Panc1 (cell line): ENCODE results near the gene RNF144A. TPM values are rescaled to one million over a fixed set of nuclear protein-coding genes. Genes with fewer than 3 reads are reported as not detected.

Source experiments
- ATAC-seq: fragments of 200-7000 bp; cut with Tn5 transposase; 2 replicates; pipeline ENCODE4 v1.9.1; 2020; ENCODE audit warnings: mild to moderate bottlenecking, moderate library complexity
- BruUV-seq: library from RNA; stranded (reverse); fragments of 400-500 nt; replicated peaks from 2 replicates; lab custom pipeline; 2021; lab: Mats Ljungman, UMichigan
- CTCF ChIA-PET: fragments of 300-600 bp; sonication (Branson Sonifier 250); formaldehyde crosslinking; loops from one replicate; lab custom pipeline; 2022; ENCODE audit warnings: antibody characterized with exemption; lab: Charles Lee
- POLR2A ChIA-PET: fragments of 300-600 bp; sonication (Branson Sonifier 250); formaldehyde crosslinking; loops from one replicate; lab custom pipeline; 2022; ENCODE audit warnings: antibody characterized with exemption; lab: Charles Lee
- DNase-seq: peaks from one replicate; pipeline ENCODE4 v3.0.0-alpha.2; 2010; ENCODE audit warnings: low read depth, low spot score
- H3K27ac ChIP-seq: 2 replicates; pipeline ENCODE4 v1.5.1; 2011; ENCODE audit warnings: mild to moderate bottlenecking, low read length, inconsistent platforms
- H3K27me3 ChIP-seq: fragments of 200-500 bp; sonication (Bioruptor generic); 2 replicates; pipeline ENCODE4 v1.6.0; 2014; ENCODE audit warnings: low read length, inconsistent platforms; ENCODE audit not compliant: control insufficient read depth, insufficient read depth
- H3K36me3 ChIP-seq: fragments of 200-500 bp; sonication (Bioruptor generic); 2 replicates; pipeline ENCODE4 v1.5.1; 2014; ENCODE audit warnings: inconsistent platforms, mild to moderate bottlenecking, low read length, moderate library complexity; ENCODE audit not compliant: control insufficient read depth, insufficient read depth
- H3K4me1 ChIP-seq: 2 replicates; pipeline ENCODE4 v1.5.1; 2011; ENCODE audit warnings: inconsistent platforms, mild to moderate bottlenecking, low read length, moderate library complexity; ENCODE audit not compliant: control insufficient read depth, insufficient read depth
- H3K4me3 ChIP-seq, 2 experiments: 2 replicates each; pipeline ENCODE4 v1.5.1; 2011 to 2012; ENCODE audit warnings: low read depth in 2 of 2, low read length in 2 of 2, mild to moderate bottlenecking in 2 of 2, inconsistent platforms in 1 of 2, moderate library complexity in 1 of 2
- H3K9me3 ChIP-seq: fragments of 200-500 bp; sonication (Bioruptor generic); 2 replicates; pipeline ENCODE4 v1.5.1; 2014; ENCODE audit warnings: low read depth, mild to moderate bottlenecking, inconsistent platforms, low read length, moderate library complexity; ENCODE audit not compliant: control insufficient read depth, insufficient read depth
- CTCF ChIP-seq: fragments of 450-650 bp; IDR thresholded peaks from 2 replicates; pipeline ENCODE4 v1.5.1; 2017; ENCODE audit warnings: mild to moderate bottlenecking
- POLR2AphosphoS5 ChIP-seq: IDR thresholded peaks from 2 replicates; pipeline ENCODE4 v1.6.1; 2012; ENCODE audit warnings: mild to moderate bottlenecking, low read depth, low read length, moderate library complexity
- REST ChIP-seq, 2 experiments: IDR thresholded peaks; 2 replicates each; pipeline ENCODE4 v1.6.1; 2011 to 2012; ENCODE audit warnings: low read depth in 2 of 2, control low read depth in 1 of 2, low read length in 1 of 2, mild to moderate bottlenecking in 1 of 2, moderate library complexity in 1 of 2; ENCODE audit not compliant: insufficient read depth in 1 of 2
- SIN3A ChIP-seq: IDR thresholded peaks from 2 replicates; pipeline ENCODE4 v1.6.1; 2012; ENCODE audit warnings: low read depth, mild to moderate bottlenecking, low read length, moderate library complexity, borderline replicate concordance; ENCODE audit not compliant: insufficient read depth
- TCF7L2 ChIP-seq: IDR thresholded peaks from 2 replicates; pipeline ENCODE4 v1.6.1; 2011; ENCODE audit warnings: mild to moderate bottlenecking, low read depth, low read length, inconsistent platforms
- in situ Hi-C: cut with HindIII; loops from 2 replicates; pipeline ENCODE4 v1.10.0; 2016; ENCODE audit warnings: low sequenced_read_pairs, low pct_unique_long_range_greater_than_20kb
- intact Hi-C: fragments of 100-400 bp; cut with micrococcal nuclease; formaldehyde crosslinking; loops from one replicate; pipeline ENCODE4 v1.10.0; 2022; ENCODE audit not compliant: unreplicated experiment
- total RNA-seq: library from RNA; stranded (reverse); gene quantifications from one replicate; pipeline ENCODE4 v1.2.1, GENCODE V29; 2021; ENCODE audit not compliant: unreplicated experiment

RNF144A gene
- total RNA-seq, 1 experiment from 2014 or later, result 5.4 TPM

GRCh38 chr2:7033136-7033960, 116.1 kb downstream of the RNF144A start:
- POLR2A ChIA-PET, result no interaction called here
- CTCF ChIA-PET, result interaction anchor here (0.6 to 1.6 kb wide), 2 partner anchors 136 to 1650 kb away, joined by 3 to 6 read pairs; no protein-coding TSS in a partner anchor
- Histone ChIP-seq H3K4me1 (no peaks in the 10 kb centered on the region), H3K27me3 (no peaks in the 10 kb centered on the region), H3K9me3 (no peaks in the 10 kb centered on the region), H3K36me3 (no peaks in the 10 kb centered on the region), H3K27ac (no peak overlapping the region), H3K4me3 (no peak overlapping the region)
- no TSS peak for BruUV-seq
- in situ Hi-C loops (no loop called here), intact Hi-C loops (no loop called here)
- DNase-seq, result no peak
- ATAC-seq, result 0 out of 2 replicates have a peak, but pooled peaks have one; percentile 23
- TF ChIP-seq CTCF (no peak), POLR2AphosphoS5 (no peak), REST (IDR thresholded peaks at IDR 0.05; ENCODE audit: insufficient read depth in 1 of 2, low read depth in 2 of 2, low read length in 1 of 2) (no peak), SIN3A (no peak), TCF7L2 (no peak)

- CTCF ChIA-PET, result interaction anchor here (1.6 kb wide), 1 partner anchor 137 kb away, joined by 6 read pairs; no protein-coding TSS in a partner anchor
- H3K36me3 ChIP-seq, result no peaks in the 10 kb centered on the region
- H3K27me3 ChIP-seq, result no peaks in the 10 kb centered on the region
- intact Hi-C loops (no loop called here), in situ Hi-C loops (no loop called here)
- no TSS peak for BruUV-seq
- no peak overlapping the region for H3K4me3 ChIP-seq
- no peak for TF ChIP-seq REST (IDR thresholded peaks at IDR 0.05; ENCODE audit: insufficient read depth in 1 of 2, low read depth in 2 of 2, low read length in 1 of 2)
- TF ChIP-seq TCF7L2, result no peak
- no peak for TF ChIP-seq SIN3A
- no peak for TF ChIP-seq POLR2AphosphoS5
- no peak for TF ChIP-seq CTCF
- no peaks in the 10 kb centered on the region for H3K9me3 ChIP-seq
- ATAC-seq (no peak), DNase-seq (no peak)
- no peak overlapping the region for H3K27ac ChIP-seq
- H3K4me1 ChIP-seq, result no peaks in the 10 kb centered on the region
- POLR2A ChIA-PET, result no interaction called here
Measured at GRCh38 chr2:7034303-7034702, 117.1 kb downstream of the RNF144A start.
